Motor neuron (in vitro differentiated cells): ENCODE measurements around the gene HK1. TPM values are rescaled to one million over a fixed set of nuclear protein-coding genes. Genes with fewer than 3 reads are reported as not detected.
"Not testable (repeated sequence)": the region's sequence is repeated elsewhere in the genome, so short reads cannot be mapped to it uniquely, and the experiment has no call there.

Experiments
- ATAC-seq, 8 experiments: fragments of 200-7000 bp; cut with Tn5 transposase; replicated peaks in 6 of 8; 2 replicates each; pipeline ENCODE4 v1.8.0; 2021; ENCODE audit warnings: mild to moderate bottlenecking in 8 of 8, moderate library complexity in 8 of 8
- H3K27ac ChIP-seq, 2 donors: fragments of 250-450 bp; sonication (Bioruptor Pico); 2 replicates each; pipeline ENCODE4 v1.9.0; 2021; ENCODE audit warnings: antibody characterized with exemption in 2 of 2, mild to moderate bottlenecking in 2 of 2, moderate library complexity in 1 of 2
- H3K4me1 ChIP-seq, 2 donors: fragments of 250-450 bp; sonication (Bioruptor Pico); replicated peaks in 1 of 2; 2 replicates each; pipeline ENCODE4 v1.6.1; 2021; ENCODE audit warnings: antibody characterized with exemption in 2 of 2, mild to moderate bottlenecking in 2 of 2, moderate library complexity in 1 of 2
- H3K4me3 ChIP-seq, 5 donors: fragments of 250-450 bp; sonication (Bioruptor Pico); 2 replicates each; pipeline ENCODE4 v1.9.0; 2021; ENCODE audit warnings: antibody characterized with exemption in 5 of 5, mild to moderate bottlenecking in 5 of 5, moderate library complexity in 4 of 5
- WGBS, 10 experiments: fragments of 450-650 bp; shearing (Covaris generic); methylation state at CpG; one replicate each; pipeline ENCODE4 v1.0.0; 2022; 5-methylcytosine and 5-hydroxymethylcytosine counted together
- in situ Hi-C, 9 experiments: fragments of 400-800 bp; cut with MboI; loops; one replicate each; pipeline ENCODE4 v1.15.0; 2021; ENCODE audit warnings: low sequenced_read_pairs in 9 of 9, low pct_unique_long_range_greater_than_20kb in 2 of 9; ENCODE audit not compliant: unreplicated experiment in 9 of 9
- total RNA-seq, 8 experiments: library from RNA; unstranded; fragments of 300-600 nt; gene quantifications; 2 replicates each; pipeline versions ENCODE4 v1.2.3 to v1.2.4, GENCODE V29; 2022

Gene HK1
- total RNA-seq, 8 experiments from 2014 or later, result 53.8 to 113 (median 83.7) TPM

GRCh38 chr10:69325637-69326523 is 47.6 kb downstream of the HK1 start:
- Histone ChIP-seq H3K4me1 (peaks cover 20 to 33% of the 10 kb centered on the region in 2 donors), H3K27ac (peak overlapping the region; percentile 8 to 51), H3K4me3 (peak overlapping the region in 2 of 5 donors; percentile 7 to 15)
- peak in 6 of 8 experiments; percentile 23 to 90 (median 72) for ATAC-seq
- in situ Hi-C loops, result not testable (repeated sequence)
- 29 to 100% (median 62%) methylated on average over 1 to 13 of the region's 24 CpGs; no CpG with 5 or more reads in 2 of the 10 experiments for WGBS, 10 experiments

GRCh38 chr10:69326692-69327091 is 48.4 kb downstream of the HK1 start:
- no peak overlapping the region for H3K4me3 ChIP-seq
- WGBS, 10 experiments, result 17 to 100% (median 95%) methylated on average over 1 to 3 of the region's 3 CpGs; no CpG with 5 or more reads in 2 of the 10 experiments
- peaks cover 20 to 32% of the 10 kb centered on the region in 2 donors for H3K4me1 ChIP-seq
- in situ Hi-C loops, result no loop called here
- ATAC-seq, result no peak
- no peak overlapping the region for H3K27ac ChIP-seq

- Histone ChIP-seq H3K4me3 (no peak overlapping the region), H3K4me1 (peaks cover 17 to 27% of the 10 kb centered on the region in 2 donors), H3K27ac (peak overlapping the region in 1 of 2 donors; percentile 23)
- in situ Hi-C loops, result no loop called here
- WGBS, 10 experiments, result 40 to 100% (median 84%) methylated on average over 1 to 13 of the region's 23 CpGs
- peak in 6 of 8 experiments; percentile 57 to 86 (median 72) for ATAC-seq
These were observed 49.4 kb downstream of the HK1 start for GRCh38 chr10:69327463-69328379.

DNA sequence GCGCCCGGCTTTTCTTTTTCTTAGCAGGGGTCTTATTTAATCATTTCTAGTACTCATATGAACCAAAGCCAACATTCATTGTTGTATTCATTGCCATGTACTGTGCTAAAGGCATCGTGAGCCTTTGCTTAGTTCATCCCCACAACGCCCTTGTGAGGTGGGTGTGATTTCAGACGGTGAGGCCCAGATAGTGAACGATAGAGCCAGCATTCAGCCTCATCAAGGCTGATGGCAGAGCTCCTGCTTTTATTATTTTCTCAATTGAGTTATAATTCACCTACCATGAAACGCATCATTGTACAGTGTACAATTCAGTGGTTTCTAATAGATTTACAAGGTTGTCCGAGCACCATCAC is 50.1 kb downstream of the HK1 start:
- ATAC-seq, result peak in 6 of 8 experiments; percentile 8 to 54 (median 17)
- Histone ChIP-seq H3K4me3 (no peak overlapping the region), H3K27ac (no peak overlapping the region), H3K4me1 (peaks cover 21 to 27% of the 10 kb centered on the region in 2 donors)
- in situ Hi-C loops, result no loop called here
- 80 to 100% (median 91%) methylated on average over 1 to 6 of the region's 8 CpGs for WGBS, 10 experiments

DNA sequence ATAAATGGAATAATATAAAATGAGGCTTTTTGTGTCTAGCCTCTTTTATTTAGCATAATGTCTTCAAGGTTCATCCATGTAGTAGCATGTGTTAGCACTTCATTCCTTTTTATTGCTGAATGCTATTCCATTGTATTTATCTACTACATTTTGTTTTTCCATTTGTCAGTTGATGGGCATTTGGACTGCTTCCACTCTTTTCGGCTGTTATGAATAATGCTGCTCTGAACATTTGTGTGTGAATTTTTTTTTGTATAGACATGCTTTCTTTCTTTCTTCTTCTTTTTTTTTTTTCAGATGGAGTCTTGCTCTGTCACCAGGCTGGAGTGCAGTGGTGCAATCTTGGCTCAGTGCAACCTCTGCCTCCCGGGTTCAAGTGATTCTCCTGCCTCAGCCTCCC is 50.6 kb downstream of the HK1 start:
- ATAC-seq, in situ Hi-C loops, H3K27ac ChIP-seq, H3K4me3 ChIP-seq: not testable (repeated sequence)
- 17 to 100% (median 80%) methylated on average over 1 to 2 of the region's 2 CpGs; no CpG with 5 or more reads in 1 of the 10 experiments for WGBS, 10 experiments
- H3K4me1 ChIP-seq, result peaks cover 23 to 27% of the 10 kb centered on the region in 2 donors

GRCh38 chr10:69329721-69330178 is 51.5 kb downstream of the HK1 start:
- 17 to 100% (median 87%) methylated on average over 1 to 3 of the region's 3 CpGs; no CpG with 5 or more reads in 7 of the 10 experiments for WGBS, 10 experiments
- Histone ChIP-seq H3K4me3 (no peak overlapping the region), H3K4me1 (peaks cover 27 to 32% of the 10 kb centered on the region in 2 donors), H3K27ac (no peak overlapping the region)
- in situ Hi-C loops, result no loop called here
- ATAC-seq, result no peak

DNA sequence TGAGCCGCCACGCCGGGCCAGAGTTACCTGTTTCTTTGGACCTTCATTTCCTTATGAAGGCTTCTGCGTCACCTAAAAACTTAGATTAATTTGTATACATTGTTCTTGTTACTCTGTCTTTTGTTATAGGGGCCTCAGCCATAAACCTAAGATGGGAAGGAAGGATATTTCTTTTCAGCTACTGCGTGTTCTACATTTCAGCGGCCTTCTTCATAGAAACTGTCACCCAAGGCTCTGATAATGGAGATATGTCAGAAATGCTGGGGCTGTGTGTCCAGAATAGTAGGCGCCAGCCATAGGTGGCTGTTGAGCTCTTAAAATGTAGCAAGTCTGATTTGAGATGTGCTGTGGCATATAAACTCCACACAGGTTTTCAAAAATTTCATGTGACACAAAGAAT is 52.9 kb downstream of the HK1 start:
- Histone ChIP-seq H3K4me1 (peaks cover 19 to 28% of the 10 kb centered on the region in 2 donors), H3K4me3 (no peak overlapping the region), H3K27ac (no peak overlapping the region)
- WGBS, 10 experiments, result 84 to 100% (median 97%) methylated on average over 1 to 6 of the region's 7 CpGs; no CpG with 5 or more reads in 3 of the 10 experiments
- ATAC-seq, result no peak
- in situ Hi-C loops, result no loop called here

DNA sequence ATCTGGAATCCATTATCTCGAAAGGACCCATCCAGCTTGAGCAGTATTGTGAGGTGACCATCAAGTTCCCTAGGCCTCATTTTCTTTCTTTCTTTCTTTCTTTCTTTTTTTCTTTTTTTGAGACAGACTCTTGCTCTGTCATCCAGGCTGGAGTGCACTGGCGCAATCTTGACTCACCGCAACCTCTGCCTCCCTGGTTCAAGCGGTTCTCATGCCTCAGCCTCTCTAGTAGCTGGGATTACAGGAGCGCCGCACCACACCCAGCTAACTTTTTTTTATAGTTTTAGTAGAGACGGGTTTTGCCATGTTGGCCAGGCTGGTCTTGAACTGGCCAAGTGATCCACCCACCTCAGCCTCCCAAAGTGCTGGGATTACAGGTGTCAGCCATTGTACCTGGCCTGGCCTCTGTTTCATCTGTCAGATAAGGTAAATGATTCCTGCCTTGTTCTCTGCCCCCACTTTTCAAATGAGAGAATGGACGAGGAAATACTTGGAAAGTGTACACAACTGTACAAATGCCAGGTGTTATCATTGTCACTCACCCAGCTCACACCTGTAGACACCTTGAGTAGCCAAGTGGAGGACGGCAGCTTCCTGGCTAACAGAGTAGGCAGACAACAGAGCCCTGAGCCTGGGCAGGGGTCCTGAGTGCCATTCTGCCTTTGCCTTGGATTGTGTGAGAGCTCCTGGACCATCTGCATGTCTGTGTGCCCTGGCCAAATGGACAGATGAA is 54.1 kb downstream of the HK1 start:
- in situ Hi-C loops, result no loop called here
- ATAC-seq, result no peak
- H3K27ac ChIP-seq, result no peak overlapping the region
- no peak overlapping the region for H3K4me3 ChIP-seq
- H3K4me1 ChIP-seq, result peaks cover 17 to 32% of the 10 kb centered on the region in 2 donors
- 82 to 100% (median 98%) methylated on average over 1 to 7 of the region's 9 CpGs for WGBS, 10 experiments

GRCh38 chr10:69333205-69333604 is 54.9 kb downstream of the HK1 start:
- Histone ChIP-seq H3K4me1 (peaks cover 17 to 32% of the 10 kb centered on the region in 2 donors), H3K4me3 (no peak overlapping the region), H3K27ac (no peak overlapping the region)
- in situ Hi-C loops, result no loop called here
- WGBS, 10 experiments, result 20 to 100% (median 85%) methylated on average over 1 of the region's 3 CpGs; no CpG with 5 or more reads in 6 of the 10 experiments
- peak in 2 of 8 experiments; percentile 7 to 49 for ATAC-seq

DNA sequence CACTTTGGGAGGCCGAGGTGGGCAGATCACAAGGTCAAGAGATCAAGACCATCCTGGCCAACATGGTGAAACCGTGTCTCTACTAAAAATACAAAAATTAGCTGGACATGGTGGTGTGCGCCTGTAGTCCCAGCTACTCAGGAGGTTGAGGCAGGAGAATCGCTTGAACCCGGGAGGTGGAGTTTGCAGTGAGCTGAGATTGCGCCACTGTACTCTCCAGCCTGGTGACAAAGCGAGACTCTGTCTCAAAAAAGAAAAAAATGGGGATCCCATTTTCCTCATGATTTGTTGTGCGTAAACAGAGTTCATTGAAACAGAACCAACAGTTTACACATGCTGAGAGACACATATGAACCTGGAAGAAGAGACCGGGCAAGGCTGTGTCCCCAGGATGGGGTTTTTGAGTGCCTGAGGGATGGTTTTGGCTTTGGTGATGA is 55.6 kb downstream of the HK1 start:
- in situ Hi-C loops, ATAC-seq: not testable (repeated sequence)
- WGBS, 10 experiments, result 60 to 100% (median 95%) methylated on average over 1 to 7 of the region's 9 CpGs; no CpG with 5 or more reads in 5 of the 10 experiments

GRCh38 chr10:69334302-69335062 is 56.2 kb downstream of the HK1 start:
- 76 to 100% (median 87%) methylated on average over 1 to 9 of the region's 19 CpGs; no CpG with 5 or more reads in 6 of the 10 experiments for WGBS, 10 experiments
- Histone ChIP-seq H3K27ac (peak overlapping the region in 1 of 2 donors; percentile 25), H3K4me3 (no peak overlapping the region), H3K4me1 (peaks cover 25 to 43% of the 10 kb centered on the region in 2 donors)
- ATAC-seq, result peak in 5 of 8 experiments; percentile 61 to 70 (median 66)
- in situ Hi-C loops, result no loop called here

More for the DNA sequence above, 55.6 kb downstream of the HK1 start:
- H3K27ac ChIP-seq, result peak overlapping the region in 1 of 2 donors; percentile 25
- H3K4me3 ChIP-seq, result not testable (repeated sequence)
- H3K4me1 ChIP-seq, result peaks cover 19 to 37% of the 10 kb centered on the region in 2 donors
